WI38 (cell line): ENCODE results near the gene TUB.

Source experiments
- H3K4me3 ChIP-seq: 2 replicates; pipeline ENCODE4 v1.5.1; 2011; ENCODE audit warnings: low read depth, mild to moderate bottlenecking, control low read depth, low read length
- CTCF ChIP-seq: IDR thresholded peaks from 2 replicates; pipeline ENCODE4 v1.5.1; 2012; ENCODE audit warnings: low read depth, mild to moderate bottlenecking, control low read depth, low read length

Gene TUB

GRCh38 chr11:8039530-8040260 lies 41.3 kb upstream of the TUB start:
- TF ChIP-seq CTCF = no peak
- H3K4me3 ChIP-seq = no peak overlapping the region

GRCh38 chr11:8040261-8040920 lies 40.6 kb upstream of the TUB start:
- H3K4me3 ChIP-seq = no peak overlapping the region
- no peak for TF ChIP-seq CTCF

GRCh38 chr11:8040921-8041285 lies 40.1 kb upstream of the TUB start:
- no peak for TF ChIP-seq CTCF
- H3K4me3 ChIP-seq = no peak overlapping the region

- H3K4me3 ChIP-seq = no peak overlapping the region
- TF ChIP-seq CTCF = no peak
Observed at GRCh38 chr11:8041576-8041975, 39.4 kb upstream of the TUB start.

- TF ChIP-seq CTCF = no peak
- H3K4me3 ChIP-seq = no peak overlapping the region
Observed at GRCh38 chr11:8043756-8044155, 37.3 kb upstream of the TUB start.

- H3K4me3 ChIP-seq = no peak overlapping the region
- no peak for TF ChIP-seq CTCF
Observed at GRCh38 chr11:8045839-8046238, 35.2 kb upstream of the TUB start.

GRCh38 chr11:8047382-8047781 lies 33.6 kb upstream of the TUB start:
- no peak overlapping the region for H3K4me3 ChIP-seq
- TF ChIP-seq CTCF = no peak
